ENCODE data around the gene UBR1. TPM values are rescaled to one million over a fixed set of nuclear protein-coding genes. Genes with fewer than 3 reads are reported as not detected.
"Not testable (repeated sequence)": the region's sequence is repeated elsewhere in the genome, so short reads cannot be mapped to it uniquely, and the experiment has no call there.

UBR1 gene
- polyA plus RNA-seq, 2 donors: 2.3 to 2.7 TPM

- 84 to 85% methylated on average over 2 of the region's 2 CpGs for WGBS, 2 donors
- no peaks in the 10 kb centered on the region for H3K4me1 ChIP-seq (ENCODE audit: control insufficient read depth in 2 of 2, insufficient read depth in 2 of 2, low read length in 1 of 2)
- peaks cover 2 to 5% of the 10 kb centered on the region in 2 donors for H3K36me3 ChIP-seq (ENCODE audit: control insufficient read depth in 2 of 2, insufficient read depth in 2 of 2, low read length in 1 of 2)
- H3K27ac ChIP-seq (ENCODE audit: low read depth in 2 of 2, low read length in 1 of 2): no peak overlapping the region
- H3K9me3 ChIP-seq (ENCODE audit: control insufficient read depth in 2 of 2, insufficient read depth in 1 of 2, low read depth in 1 of 2, low read length in 1 of 2): no peaks in the 10 kb centered on the region
- H3K4me3 ChIP-seq (ENCODE audit: low read depth in 1 of 2, low read length in 2 of 2): no peak overlapping the region
- H3K27me3 ChIP-seq (ENCODE audit: control insufficient read depth in 1 of 2, insufficient read depth in 2 of 2, low read length in 2 of 2): no peaks in the 10 kb centered on the region
These were observed 34.4 kb downstream of the UBR1 start for GRCh38 chr15:43071451-43071850.

GRCh38 chr15:43070893-43071292 is 34.9 kb downstream of the UBR1 start:
- H3K27me3 ChIP-seq (ENCODE audit: control insufficient read depth in 1 of 2, insufficient read depth in 2 of 2, low read length in 2 of 2): no peaks in the 10 kb centered on the region
- 93 to 94% methylated on average over 6 of the region's 6 CpGs for WGBS, 2 donors
- H3K4me3 ChIP-seq (ENCODE audit: low read depth in 1 of 2, low read length in 2 of 2): no peak overlapping the region
- no peaks in the 10 kb centered on the region for H3K4me1 ChIP-seq (ENCODE audit: control insufficient read depth in 2 of 2, insufficient read depth in 2 of 2, low read length in 1 of 2)
- H3K9me3 ChIP-seq (ENCODE audit: control insufficient read depth in 2 of 2, insufficient read depth in 1 of 2, low read depth in 1 of 2, low read length in 1 of 2): no peaks in the 10 kb centered on the region
- peaks cover 2 to 5% of the 10 kb centered on the region in 2 donors for H3K36me3 ChIP-seq (ENCODE audit: control insufficient read depth in 2 of 2, insufficient read depth in 2 of 2, low read length in 1 of 2)
- H3K27ac ChIP-seq (ENCODE audit: low read depth in 2 of 2, low read length in 1 of 2): no peak overlapping the region

GRCh38 chr15:43070249-43070648 is 35.6 kb downstream of the UBR1 start:
- 92 to 93% methylated on average over 4 of the region's 4 CpGs for WGBS, 2 donors
- Histone ChIP-seq H3K36me3 (ENCODE audit: control insufficient read depth in 2 of 2, insufficient read depth in 2 of 2, low read length in 1 of 2) (peaks cover 5% of the 10 kb centered on the region in 2 donors), H3K27ac (ENCODE audit: low read depth in 2 of 2, low read length in 1 of 2) (no peak overlapping the region), H3K4me1 (ENCODE audit: control insufficient read depth in 2 of 2, insufficient read depth in 2 of 2, low read length in 1 of 2) (no peaks in the 10 kb centered on the region), H3K9me3 (ENCODE audit: control insufficient read depth in 2 of 2, insufficient read depth in 1 of 2, low read depth in 1 of 2, low read length in 1 of 2) (no peaks in the 10 kb centered on the region), H3K4me3 (ENCODE audit: low read depth in 1 of 2, low read length in 2 of 2) (no peak overlapping the region), H3K27me3 (ENCODE audit: control insufficient read depth in 1 of 2, insufficient read depth in 2 of 2, low read length in 2 of 2) (no peaks in the 10 kb centered on the region)

GRCh38 chr15:43067717-43068461 is 37.9 kb downstream of the UBR1 start:
- Histone ChIP-seq H3K4me3 (ENCODE audit: low read depth in 1 of 2, low read length in 2 of 2) (no peak overlapping the region), H3K36me3 (ENCODE audit: control insufficient read depth in 2 of 2, insufficient read depth in 2 of 2, low read length in 1 of 2) (peaks cover 5% of the 10 kb centered on the region in 2 donors), H3K27me3 (ENCODE audit: control insufficient read depth in 1 of 2, insufficient read depth in 2 of 2, low read length in 2 of 2) (no peaks in the 10 kb centered on the region), H3K4me1 (ENCODE audit: control insufficient read depth in 2 of 2, insufficient read depth in 2 of 2, low read length in 1 of 2) (no peaks in the 10 kb centered on the region), H3K9me3 (ENCODE audit: control insufficient read depth in 2 of 2, insufficient read depth in 1 of 2, low read depth in 1 of 2, low read length in 1 of 2) (no peaks in the 10 kb centered on the region), H3K27ac (ENCODE audit: low read depth in 2 of 2, low read length in 1 of 2) (no peak overlapping the region)
- 88 to 90% methylated on average over 8 of the region's 8 CpGs for WGBS, 2 donors

GRCh38 chr15:43056696-43057095 is 49.1 kb downstream of the UBR1 start:
- no peaks in the 10 kb centered on the region for H3K4me1 ChIP-seq (ENCODE audit: control insufficient read depth in 2 of 2, insufficient read depth in 2 of 2, low read length in 1 of 2)
- no peaks in the 10 kb centered on the region for H3K9me3 ChIP-seq (ENCODE audit: control insufficient read depth in 2 of 2, insufficient read depth in 1 of 2, low read depth in 1 of 2, low read length in 1 of 2)
- no peaks in the 10 kb centered on the region for H3K27me3 ChIP-seq (ENCODE audit: control insufficient read depth in 1 of 2, insufficient read depth in 2 of 2, low read length in 2 of 2)
- no peak overlapping the region for H3K4me3 ChIP-seq (ENCODE audit: low read depth in 1 of 2, low read length in 2 of 2)
- H3K36me3 ChIP-seq (ENCODE audit: control insufficient read depth in 2 of 2, insufficient read depth in 2 of 2, low read length in 1 of 2): peaks cover 2 to 9% of the 10 kb centered on the region in 2 donors
- no peak overlapping the region for H3K27ac ChIP-seq (ENCODE audit: low read depth in 2 of 2, low read length in 1 of 2)

- Histone ChIP-seq H3K27ac (ENCODE audit: low read depth in 2 of 2, low read length in 1 of 2) (no peak overlapping the region), H3K4me3 (ENCODE audit: low read depth in 1 of 2, low read length in 2 of 2) (no peak overlapping the region), H3K36me3 (ENCODE audit: control insufficient read depth in 2 of 2, insufficient read depth in 2 of 2, low read length in 1 of 2) (peaks cover 2 to 7% of the 10 kb centered on the region in 2 donors), H3K27me3 (ENCODE audit: control insufficient read depth in 1 of 2, insufficient read depth in 2 of 2, low read length in 2 of 2) (no peaks in the 10 kb centered on the region), H3K4me1 (ENCODE audit: control insufficient read depth in 2 of 2, insufficient read depth in 2 of 2, low read length in 1 of 2) (no peaks in the 10 kb centered on the region), H3K9me3 (ENCODE audit: control insufficient read depth in 2 of 2, insufficient read depth in 1 of 2, low read depth in 1 of 2, low read length in 1 of 2) (no peaks in the 10 kb centered on the region)
- WGBS, 2 donors: 68 to 92% methylated on average over 1 of the region's 1 CpG
These were observed 53.0 kb downstream of the UBR1 start for GRCh38 chr15:43052860-43053259.

GRCh38 chr15:43048935-43049334 is 56.9 kb downstream of the UBR1 start:
- Histone ChIP-seq H3K9me3 (ENCODE audit: control insufficient read depth in 2 of 2, insufficient read depth in 1 of 2, low read depth in 1 of 2, low read length in 1 of 2) (no peaks in the 10 kb centered on the region), H3K27me3 (ENCODE audit: control insufficient read depth in 1 of 2, insufficient read depth in 2 of 2, low read length in 2 of 2) (no peaks in the 10 kb centered on the region), H3K36me3 (ENCODE audit: control insufficient read depth in 2 of 2, insufficient read depth in 2 of 2, low read length in 1 of 2) (peaks cover 0 to 3% of the 10 kb centered on the region in 2 donors), H3K27ac (ENCODE audit: low read depth in 2 of 2, low read length in 1 of 2) (no peak overlapping the region), H3K4me3 (ENCODE audit: low read depth in 1 of 2, low read length in 2 of 2) (no peak overlapping the region), H3K4me1 (ENCODE audit: control insufficient read depth in 2 of 2, insufficient read depth in 2 of 2, low read length in 1 of 2) (no peaks in the 10 kb centered on the region)
- 98% methylated on average over 2 of the region's 2 CpGs for WGBS, 2 donors

- 95 to 98% methylated on average over 2 of the region's 2 CpGs for WGBS, 2 donors
These were observed 59.4 kb downstream of the UBR1 start for GRCh38 chr15:43046484-43046883.

GRCh38 chr15:43042885-43043284 is 63.0 kb downstream of the UBR1 start:
- no peaks in the 10 kb centered on the region for H3K4me1 ChIP-seq (ENCODE audit: control insufficient read depth in 2 of 2, insufficient read depth in 2 of 2, low read length in 1 of 2)
- no peaks in the 10 kb centered on the region for H3K36me3 ChIP-seq (ENCODE audit: control insufficient read depth in 2 of 2, insufficient read depth in 2 of 2, low read length in 1 of 2)
- 82 to 86% methylated on average over 1 of the region's 1 CpG for WGBS, 2 donors
- no peaks in the 10 kb centered on the region for H3K9me3 ChIP-seq (ENCODE audit: control insufficient read depth in 2 of 2, insufficient read depth in 1 of 2, low read depth in 1 of 2, low read length in 1 of 2)
- no peak overlapping the region for H3K27ac ChIP-seq (ENCODE audit: low read depth in 2 of 2, low read length in 1 of 2)
- no peak overlapping the region for H3K4me3 ChIP-seq (ENCODE audit: low read depth in 1 of 2, low read length in 2 of 2)
- H3K27me3 ChIP-seq (ENCODE audit: control insufficient read depth in 1 of 2, insufficient read depth in 2 of 2, low read length in 2 of 2): no peaks in the 10 kb centered on the region

More at GRCh38 chr15:43046484-43046883, 59.4 kb downstream of the UBR1 start:
- H3K4me1 ChIP-seq (ENCODE audit: control insufficient read depth in 2 of 2, insufficient read depth in 2 of 2, low read length in 1 of 2): no peaks in the 10 kb centered on the region
- H3K27me3 ChIP-seq (ENCODE audit: control insufficient read depth in 1 of 2, insufficient read depth in 2 of 2, low read length in 2 of 2): no peaks in the 10 kb centered on the region
- H3K9me3 ChIP-seq (ENCODE audit: control insufficient read depth in 2 of 2, insufficient read depth in 1 of 2, low read depth in 1 of 2, low read length in 1 of 2): no peaks in the 10 kb centered on the region
- H3K27ac ChIP-seq (ENCODE audit: low read depth in 2 of 2, low read length in 1 of 2): no peak overlapping the region
- H3K36me3 ChIP-seq (ENCODE audit: control insufficient read depth in 2 of 2, insufficient read depth in 2 of 2, low read length in 1 of 2): no peaks in the 10 kb centered on the region
- no peak overlapping the region for H3K4me3 ChIP-seq (ENCODE audit: low read depth in 1 of 2, low read length in 2 of 2)

GRCh38 chr15:43041085-43041484 is 64.8 kb downstream of the UBR1 start:
- not testable (repeated sequence) for H3K27ac ChIP-seq (ENCODE audit: low read depth in 2 of 2, low read length in 1 of 2); H3K36me3 ChIP-seq (ENCODE audit: control insufficient read depth in 2 of 2, insufficient read depth in 2 of 2, low read length in 1 of 2); H3K9me3 ChIP-seq (ENCODE audit: control insufficient read depth in 2 of 2, insufficient read depth in 1 of 2, low read depth in 1 of 2, low read length in 1 of 2); H3K4me1 ChIP-seq (ENCODE audit: control insufficient read depth in 2 of 2, insufficient read depth in 2 of 2, low read length in 1 of 2); H3K4me3 ChIP-seq (ENCODE audit: low read depth in 1 of 2, low read length in 2 of 2); H3K27me3 ChIP-seq (ENCODE audit: control insufficient read depth in 1 of 2, insufficient read depth in 2 of 2, low read length in 2 of 2)
- WGBS, 2 donors: 95 to 96% methylated on average over 3 of the region's 3 CpGs

Data from esophagus (tissue), 2 donors.